Left ventricle myocardium inferior (tissue), 1 donor: ENCODE measurements around the gene KLHDC3. TPM values are rescaled to one million over a fixed set of nuclear protein-coding genes. Genes with fewer than 3 reads are reported as not detected.

ENCODE experiments used
- DNase-seq: peaks from one replicate; pipeline ENCODE4 v3.0.0-alpha.2; 2020
- H3K27ac ChIP-seq: fragments of 200-600 bp; replicated peaks from 2 replicates; pipeline ENCODE4 v1.8.0; 2021
- H3K27me3 ChIP-seq: fragments of 200-600 bp; 2 replicates; pipeline ENCODE4 v1.8.0; 2021; ENCODE audit warnings: low read depth
- H3K36me3 ChIP-seq: fragments of 200-600 bp; 2 replicates; pipeline ENCODE4 v1.8.0; 2021
- H3K4me1 ChIP-seq: fragments of 200-600 bp; 2 replicates; pipeline ENCODE4 v1.8.0; 2021
- H3K4me3 ChIP-seq: fragments of 200-600 bp; 2 replicates; pipeline ENCODE4 v1.8.0; 2021; ENCODE audit warnings: mild to moderate bottlenecking, moderate library complexity
- H3K9me3 ChIP-seq: fragments of 200-600 bp; replicated peaks from 2 replicates; pipeline ENCODE4 v1.8.0; 2021
- intact Hi-C: fragments of 100-400 bp; cut with micrococcal nuclease; formaldehyde crosslinking; loops from one replicate; pipeline ENCODE4 v1.11.0; 2022
- total RNA-seq: library from RNA; stranded (reverse); fragmentation: NEBNext Ultra II Directional; extraction: Animal tissue kit (Norgen Biotek cat#: 25700); gene quantifications from one replicate; pipeline ENCODE4 v1.2.1, GENCODE V29; 2021
- TF ChIP-seq, protein P1 (sequence below): fragments of 200-600 bp; IDR thresholded peaks from 2 replicates; pipeline ENCODE4 v1.8.0; 2021; ENCODE audit warnings: antibody characterized with exemption, mild to moderate bottlenecking, borderline replicate concordance
- donor health status: DM: no; HTN: yes; CAD: no; lungs with severe emphysema.

KLHDC3 gene
- total RNA-seq, 1 donor from 2014 or later: 108 TPM

DNA sequence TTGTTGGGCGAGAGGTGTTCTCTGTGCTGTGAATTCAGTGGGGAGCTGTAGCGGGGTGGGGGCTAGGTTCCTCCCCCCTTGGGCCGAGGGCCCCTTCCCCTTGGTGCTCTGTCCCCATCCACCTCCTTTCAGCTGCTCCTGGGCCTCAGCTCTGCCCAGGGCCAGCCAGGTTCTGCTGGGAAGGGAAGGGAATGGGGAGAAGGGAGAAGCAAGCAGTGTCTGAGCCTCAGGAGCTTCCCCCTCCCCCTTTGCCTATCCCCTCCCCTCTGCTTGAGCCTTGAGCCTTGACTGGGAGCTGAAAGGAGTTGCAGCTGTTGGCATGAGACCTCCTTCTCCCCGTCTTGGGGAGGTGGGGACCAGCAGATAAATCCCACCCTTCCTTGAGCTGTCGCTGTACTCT is 6.8 kb downstream of the KLHDC3 start:
- TF ChIP-seq, protein P1, sequence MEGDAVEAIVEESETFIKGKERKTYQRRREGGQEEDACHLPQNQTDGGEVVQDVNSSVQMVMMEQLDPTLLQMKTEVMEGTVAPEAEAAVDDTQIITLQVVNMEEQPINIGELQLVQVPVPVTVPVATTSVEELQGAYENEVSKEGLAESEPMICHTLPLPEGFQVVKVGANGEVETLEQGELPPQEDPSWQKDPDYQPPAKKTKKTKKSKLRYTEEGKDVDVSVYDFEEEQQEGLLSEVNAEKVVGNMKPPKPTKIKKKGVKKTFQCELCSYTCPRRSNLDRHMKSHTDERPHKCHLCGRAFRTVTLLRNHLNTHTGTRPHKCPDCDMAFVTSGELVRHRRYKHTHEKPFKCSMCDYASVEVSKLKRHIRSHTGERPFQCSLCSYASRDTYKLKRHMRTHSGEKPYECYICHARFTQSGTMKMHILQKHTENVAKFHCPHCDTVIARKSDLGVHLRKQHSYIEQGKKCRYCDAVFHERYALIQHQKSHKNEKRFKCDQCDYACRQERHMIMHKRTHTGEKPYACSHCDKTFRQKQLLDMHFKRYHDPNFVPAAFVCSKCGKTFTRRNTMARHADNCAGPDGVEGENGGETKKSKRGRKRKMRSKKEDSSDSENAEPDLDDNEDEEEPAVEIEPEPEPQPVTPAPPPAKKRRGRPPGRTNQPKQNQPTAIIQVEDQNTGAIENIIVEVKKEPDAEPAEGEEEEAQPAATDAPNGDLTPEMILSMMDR: no peak
- Histone ChIP-seq H3K27me3 (no peaks in the 10 kb centered on the region), H3K36me3 (peaks cover 55% of the 10 kb centered on the region), H3K4me3 (peak overlapping the region; percentile 96), H3K4me1 (peaks cover 67% of the 10 kb centered on the region), H3K9me3 (no peaks in the 10 kb centered on the region), H3K27ac (peak overlapping the region; percentile 88)
- no peak for DNase-seq
- intact Hi-C loops: no loop called here

DNA sequence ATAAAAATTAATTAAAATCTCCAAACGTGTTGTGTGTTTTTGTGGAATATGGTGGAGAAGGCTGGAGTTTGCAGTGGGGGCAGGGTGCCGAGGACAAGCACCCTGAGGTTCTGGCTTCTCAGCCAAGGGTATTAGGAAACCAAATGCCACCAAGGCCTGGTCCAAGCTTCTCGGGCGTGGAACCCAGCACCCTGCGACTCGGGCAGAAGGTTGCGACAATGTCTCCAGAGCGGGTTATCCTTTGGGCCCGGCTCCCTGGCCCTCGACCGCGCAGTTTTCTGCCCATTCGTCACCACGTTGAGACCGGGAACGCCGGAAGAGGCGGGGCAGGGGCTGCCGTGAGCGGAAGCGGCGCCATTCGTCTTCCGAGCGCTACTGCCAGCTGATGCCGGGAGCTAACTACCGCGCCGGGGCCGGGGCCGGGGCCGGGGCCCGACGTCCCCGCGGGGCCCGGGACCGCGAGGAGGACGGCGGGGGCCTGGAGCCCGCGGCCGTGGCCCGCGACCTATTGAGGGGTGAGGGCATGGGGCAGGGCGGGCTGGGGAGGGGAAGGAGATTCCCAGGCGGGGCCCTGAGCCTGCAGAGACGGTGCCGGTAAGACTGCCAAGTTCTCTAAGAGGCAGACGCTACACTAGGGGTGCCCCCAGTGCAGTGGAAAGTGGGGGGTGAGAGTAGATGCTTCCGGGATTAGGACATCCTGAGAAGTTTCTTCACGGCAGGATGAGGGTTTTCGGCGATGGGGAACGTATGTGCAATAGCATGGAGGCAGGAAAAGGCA is 7.4 kb downstream of the KLHDC3 start, which contains the start of gene RRP36:
Gene RRP36, plus strand, starts transcription at position 354 of the 778 bp plus-strand sequence. Its CDS starts 32 bp downstream, at position 386.
- TF ChIP-seq, protein P1: no peak
- peak; percentile 81 for DNase-seq
- peak within 1 kb of the TSS; percentile 88 for H3K27ac ChIP-seq
- H3K4me3 ChIP-seq: peak within 1 kb of the TSS; percentile 96
- intact Hi-C loops: no loop called here
- peaks cover 61% of the 10 kb centered on the region for H3K36me3 ChIP-seq
- H3K4me1 ChIP-seq: peaks cover 61% of the 10 kb centered on the region
- H3K9me3 ChIP-seq: no peaks in the 10 kb centered on the region
- H3K27me3 ChIP-seq: no peaks in the 10 kb centered on the region

DNA sequence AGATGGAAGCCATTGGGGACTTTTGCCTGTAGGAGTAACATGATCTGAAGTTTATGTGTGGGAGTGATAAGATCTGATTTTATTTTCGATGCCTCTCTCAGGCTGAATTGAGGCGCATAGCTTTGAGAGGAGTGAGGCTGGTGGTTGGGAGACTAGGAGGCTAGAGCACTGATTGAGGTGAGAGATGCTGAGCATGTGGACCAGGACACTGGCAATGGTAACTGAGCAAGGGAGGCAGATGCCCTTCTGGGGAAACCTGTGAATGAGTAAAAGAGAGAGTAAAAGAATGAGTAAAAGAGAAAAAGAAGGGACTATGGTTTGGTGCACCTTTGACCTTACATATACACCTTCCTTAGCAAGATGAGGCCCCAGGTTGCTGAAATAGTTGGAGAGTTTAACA is 10.4 kb downstream of the KLHDC3 start:
- Histone ChIP-seq H3K9me3 (no peaks in the 10 kb centered on the region), H3K27me3 (no peaks in the 10 kb centered on the region), H3K27ac (no peak overlapping the region), H3K4me1 (peaks cover 40% of the 10 kb centered on the region), H3K4me3 (no peak overlapping the region), H3K36me3 (peaks cover 66% of the 10 kb centered on the region)
- intact Hi-C loops: no loop called here
- DNase-seq: no peak
- TF ChIP-seq, protein P1: no peak

DNA sequence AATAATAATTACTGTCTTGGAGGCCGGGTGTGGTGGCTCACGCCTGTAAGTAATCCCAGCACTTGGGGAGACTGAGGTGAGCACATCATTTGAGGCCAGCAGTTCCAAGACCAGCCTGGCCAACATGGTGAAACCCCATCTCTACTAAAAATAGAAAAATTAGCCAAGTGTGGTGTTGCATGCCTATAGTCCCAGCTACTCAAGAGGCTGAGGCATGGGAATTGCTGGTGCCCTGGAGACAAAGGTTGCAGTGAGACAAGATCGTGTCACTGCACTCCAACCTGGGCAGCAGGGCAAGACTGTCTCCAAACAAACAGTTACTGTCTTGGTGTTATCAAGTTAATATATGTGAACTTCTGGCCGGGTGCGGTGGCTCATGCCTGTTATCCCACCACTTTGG is 12.3 kb downstream of the KLHDC3 start:
- DNase-seq: no peak
- Histone ChIP-seq H3K27ac (no peak overlapping the region), H3K27me3 (no peaks in the 10 kb centered on the region), H3K9me3 (no peaks in the 10 kb centered on the region), H3K4me1 (peaks cover 29% of the 10 kb centered on the region), H3K36me3 (peaks cover 71% of the 10 kb centered on the region), H3K4me3 (no peak overlapping the region)
- TF ChIP-seq, protein P1: no peak
- intact Hi-C loops: no loop called here

DNA sequence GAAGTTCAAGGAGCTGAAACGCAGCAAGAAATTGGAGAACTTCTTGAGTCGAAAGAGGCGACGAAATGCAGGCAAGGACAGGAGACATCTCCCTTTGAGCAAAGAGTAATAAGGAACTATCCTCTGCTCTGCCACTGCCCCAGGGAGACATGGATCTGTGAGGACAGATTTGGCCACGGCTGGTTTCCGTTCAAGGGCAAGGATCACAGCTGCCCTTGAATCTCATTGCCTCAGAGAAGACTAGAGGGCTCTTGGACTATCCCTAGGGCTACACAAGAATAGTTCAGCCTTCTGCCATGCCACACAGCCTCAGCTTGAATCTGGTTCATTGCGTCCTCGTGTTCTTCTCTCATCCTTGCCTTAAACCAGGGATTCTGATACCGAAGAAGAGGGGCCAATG is 15.1 kb downstream of the KLHDC3 start:
- peaks cover 4% of the 10 kb centered on the region for H3K4me1 ChIP-seq
- peaks cover 75% of the 10 kb centered on the region for H3K36me3 ChIP-seq
- H3K27me3 ChIP-seq: no peaks in the 10 kb centered on the region
- no peak for DNase-seq
- H3K27ac ChIP-seq: no peak overlapping the region
- intact Hi-C loops: no loop called here
- no peak overlapping the region for H3K4me3 ChIP-seq
- no peaks in the 10 kb centered on the region for H3K9me3 ChIP-seq
- TF ChIP-seq, protein P1: no peak
